ENCODE data around the gene ZNRF1. TPM values are rescaled to one million over a fixed set of nuclear protein-coding genes. Genes with fewer than 3 reads are reported as not detected.

Gene ZNRF1
- total and polyA plus RNA-seq, 3 donors from 2014 or later: 51.8 to 93.0 (median 90.4) TPM

DNA sequence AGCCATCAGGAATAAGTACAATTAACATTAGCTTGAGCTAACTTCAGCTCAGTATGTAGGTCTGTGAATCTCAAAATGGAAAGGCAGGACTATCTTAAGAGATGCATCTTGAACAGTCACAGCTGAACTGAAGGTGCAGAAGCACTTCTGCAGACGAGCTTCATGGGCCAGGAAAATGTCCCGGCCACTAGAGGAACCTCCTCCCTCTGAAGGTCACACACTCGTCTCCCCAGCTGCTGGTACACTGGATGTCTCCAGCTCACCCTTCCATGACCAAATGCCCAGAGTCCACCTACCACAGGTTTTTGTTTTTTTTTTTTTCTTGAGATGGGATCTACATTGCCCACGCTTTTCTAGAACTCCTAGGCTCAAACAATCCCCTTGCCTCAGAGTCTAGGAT is 47.1 kb upstream of the ZNRF1 start:
- WGBS, 2 donors: 58 to 61% methylated on average over 4 of the region's 4 CpGs
- intact Hi-C loops (cut with DNase I; ENCODE audit: low total_unique reads): no loop called here
- no peaks in the 10 kb centered on the region for H3K9me3 ChIP-seq
- H3K27ac ChIP-seq: no peak overlapping the region
- H3K27me3 ChIP-seq: no peaks in the 10 kb centered on the region
- no peak overlapping the region for H3K4me3 ChIP-seq
- TF ChIP-seq, protein P1, sequence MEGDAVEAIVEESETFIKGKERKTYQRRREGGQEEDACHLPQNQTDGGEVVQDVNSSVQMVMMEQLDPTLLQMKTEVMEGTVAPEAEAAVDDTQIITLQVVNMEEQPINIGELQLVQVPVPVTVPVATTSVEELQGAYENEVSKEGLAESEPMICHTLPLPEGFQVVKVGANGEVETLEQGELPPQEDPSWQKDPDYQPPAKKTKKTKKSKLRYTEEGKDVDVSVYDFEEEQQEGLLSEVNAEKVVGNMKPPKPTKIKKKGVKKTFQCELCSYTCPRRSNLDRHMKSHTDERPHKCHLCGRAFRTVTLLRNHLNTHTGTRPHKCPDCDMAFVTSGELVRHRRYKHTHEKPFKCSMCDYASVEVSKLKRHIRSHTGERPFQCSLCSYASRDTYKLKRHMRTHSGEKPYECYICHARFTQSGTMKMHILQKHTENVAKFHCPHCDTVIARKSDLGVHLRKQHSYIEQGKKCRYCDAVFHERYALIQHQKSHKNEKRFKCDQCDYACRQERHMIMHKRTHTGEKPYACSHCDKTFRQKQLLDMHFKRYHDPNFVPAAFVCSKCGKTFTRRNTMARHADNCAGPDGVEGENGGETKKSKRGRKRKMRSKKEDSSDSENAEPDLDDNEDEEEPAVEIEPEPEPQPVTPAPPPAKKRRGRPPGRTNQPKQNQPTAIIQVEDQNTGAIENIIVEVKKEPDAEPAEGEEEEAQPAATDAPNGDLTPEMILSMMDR (IDR thresholded peaks at IDR 0.05): no peak
- no peak for TF ChIP-seq POLR2A (IDR thresholded peaks at IDR 0.05)
- no peaks in the 10 kb centered on the region for H3K36me3 ChIP-seq (ENCODE audit: low read depth, missing control alignments)
- H3K4me1 ChIP-seq: no peaks in the 10 kb centered on the region
- DNase-seq: no peak

DNA sequence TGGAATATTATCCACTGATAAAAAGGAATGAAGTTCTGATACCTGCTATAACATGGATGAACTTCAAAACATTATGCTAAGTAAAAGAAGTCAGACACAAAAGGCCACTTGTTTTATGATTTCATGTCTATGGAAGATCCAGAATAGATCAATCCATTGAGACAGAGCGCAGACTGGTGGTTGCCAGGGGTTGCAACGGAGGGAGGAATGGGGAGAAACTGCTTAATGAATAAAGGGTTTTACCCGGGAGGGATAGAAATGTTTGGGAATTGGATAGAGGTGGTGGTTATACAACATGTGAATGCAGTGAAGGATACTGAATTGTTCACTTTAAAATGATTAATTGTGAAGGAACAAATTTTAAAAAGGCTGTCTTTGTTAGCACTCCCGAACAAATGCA is 44.1 kb upstream of the ZNRF1 start:
- no peaks in the 10 kb centered on the region for H3K4me1 ChIP-seq
- H3K4me3 ChIP-seq: no peak overlapping the region
- H3K27me3 ChIP-seq: no peaks in the 10 kb centered on the region
- no peaks in the 10 kb centered on the region for H3K9me3 ChIP-seq
- H3K36me3 ChIP-seq (ENCODE audit: low read depth, missing control alignments): no peaks in the 10 kb centered on the region
- TF ChIP-seq, protein P1 (IDR thresholded peaks at IDR 0.05): no peak
- no peak for TF ChIP-seq POLR2A (IDR thresholded peaks at IDR 0.05)
- DNase-seq: no peak
- intact Hi-C loops (cut with DNase I; ENCODE audit: low total_unique reads): no loop called here
- WGBS, 2 donors: 87 to 94% methylated on average over 4 of the region's 4 CpGs
- no peak overlapping the region for H3K27ac ChIP-seq

DNA sequence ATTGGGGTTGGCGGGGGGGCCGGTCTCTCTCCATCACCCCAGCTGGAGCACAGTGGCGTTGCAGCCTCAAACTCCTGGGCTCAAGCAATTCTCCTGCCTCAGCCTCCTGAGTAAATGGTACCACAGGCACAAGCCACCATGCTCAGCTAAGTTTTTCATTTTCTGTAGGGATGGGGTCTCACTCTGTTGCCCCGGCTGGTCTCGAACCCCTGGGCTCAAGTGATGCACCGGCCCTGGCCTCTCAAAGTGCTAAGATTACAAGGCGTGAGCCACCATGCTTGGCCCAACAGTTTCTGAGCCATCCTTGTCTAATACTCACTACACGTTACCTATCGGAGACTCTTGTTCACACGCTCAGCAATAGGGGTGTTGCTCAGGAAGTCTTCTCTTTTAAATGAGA is 25.5 kb upstream of the ZNRF1 start:
- 94 to 97% methylated on average over 10 of the region's 10 CpGs for WGBS, 2 donors
- no peak for DNase-seq
- H3K36me3 ChIP-seq (ENCODE audit: low read depth, missing control alignments): no peaks in the 10 kb centered on the region
- no peaks in the 10 kb centered on the region for H3K9me3 ChIP-seq
- no peaks in the 10 kb centered on the region for H3K27me3 ChIP-seq
- H3K4me1 ChIP-seq: no peaks in the 10 kb centered on the region
- TF ChIP-seq, protein P1 (IDR thresholded peaks at IDR 0.05): no peak
- TF ChIP-seq POLR2A (IDR thresholded peaks at IDR 0.05): no peak
- no peak overlapping the region for H3K4me3 ChIP-seq
- intact Hi-C loops (cut with DNase I; ENCODE audit: low total_unique reads): no loop called here
- no peak overlapping the region for H3K27ac ChIP-seq

DNA sequence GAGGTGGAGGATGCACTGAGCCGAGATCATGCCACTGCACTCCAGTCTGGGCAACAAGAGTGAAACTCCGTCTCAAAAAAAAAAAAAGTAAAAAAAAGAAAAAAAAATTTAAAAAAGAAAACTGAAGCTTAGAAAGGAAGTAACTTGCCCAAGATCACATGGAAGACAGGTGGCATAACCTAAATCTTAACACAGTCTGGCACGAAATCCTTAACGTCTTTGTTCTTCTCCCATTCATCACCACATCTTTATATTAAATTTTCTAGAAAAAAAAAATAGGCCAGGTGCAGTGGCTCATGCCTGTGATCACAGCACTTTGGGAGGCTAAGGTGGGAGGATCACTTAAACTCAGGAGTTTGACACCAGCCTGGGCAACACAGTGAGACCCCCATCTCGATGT is 23.2 kb upstream of the ZNRF1 start:
- TF ChIP-seq, protein P1 (IDR thresholded peaks at IDR 0.05): no peak
- TF ChIP-seq POLR2A (IDR thresholded peaks at IDR 0.05): no peak
- 76 to 93% methylated on average over 5 of the region's 5 CpGs for WGBS, 2 donors
- H3K27ac ChIP-seq: no peak overlapping the region

DNA sequence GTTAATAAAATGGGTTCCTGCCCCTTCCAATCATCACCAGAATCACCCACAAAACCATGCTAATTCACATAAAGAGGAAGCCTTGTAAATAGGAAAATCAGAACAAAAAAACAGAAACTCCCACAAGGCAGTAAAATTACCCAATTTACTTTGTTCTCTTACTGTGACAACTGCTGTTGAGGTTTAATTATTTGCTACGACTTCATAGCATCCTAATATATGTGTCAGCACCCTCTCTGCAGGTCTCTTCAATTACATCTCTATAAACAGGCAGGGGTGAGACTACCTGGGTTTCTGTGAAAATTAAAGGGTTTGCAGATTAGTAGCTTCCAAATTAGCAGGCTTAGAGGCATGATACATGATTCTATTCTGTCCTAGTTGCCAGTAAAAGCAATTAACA is 16.6 kb upstream of the ZNRF1 start:
- Histone ChIP-seq H3K4me1 (peaks cover 7% of the 10 kb centered on the region), H3K36me3 (ENCODE audit: low read depth, missing control alignments) (no peaks in the 10 kb centered on the region), H3K4me3 (no peak overlapping the region), H3K9me3 (no peaks in the 10 kb centered on the region), H3K27ac (no peak overlapping the region), H3K27me3 (no peaks in the 10 kb centered on the region)
- intact Hi-C loops (cut with DNase I; ENCODE audit: low total_unique reads): no loop called here
- WGBS, 2 donors: 81 to 85% methylated on average over 1 of the region's 1 CpG
- TF ChIP-seq, protein P1 (IDR thresholded peaks at IDR 0.05): no peak
- TF ChIP-seq POLR2A (IDR thresholded peaks at IDR 0.05): no peak
- no peak for DNase-seq

More for the DNA sequence above, 23.2 kb upstream of the ZNRF1 start:
- H3K36me3 ChIP-seq (ENCODE audit: low read depth, missing control alignments): no peaks in the 10 kb centered on the region
- no peak for DNase-seq
- H3K4me3 ChIP-seq: no peak overlapping the region
- H3K9me3 ChIP-seq: no peaks in the 10 kb centered on the region
- no peaks in the 10 kb centered on the region for H3K27me3 ChIP-seq
- intact Hi-C loops (cut with DNase I; ENCODE audit: low total_unique reads): no loop called here
- H3K4me1 ChIP-seq: no peaks in the 10 kb centered on the region

Measured in testis (tissue), 3 donors.